ENCODE results near the gene ZBTB45.

Gene ZBTB45

DNA sequence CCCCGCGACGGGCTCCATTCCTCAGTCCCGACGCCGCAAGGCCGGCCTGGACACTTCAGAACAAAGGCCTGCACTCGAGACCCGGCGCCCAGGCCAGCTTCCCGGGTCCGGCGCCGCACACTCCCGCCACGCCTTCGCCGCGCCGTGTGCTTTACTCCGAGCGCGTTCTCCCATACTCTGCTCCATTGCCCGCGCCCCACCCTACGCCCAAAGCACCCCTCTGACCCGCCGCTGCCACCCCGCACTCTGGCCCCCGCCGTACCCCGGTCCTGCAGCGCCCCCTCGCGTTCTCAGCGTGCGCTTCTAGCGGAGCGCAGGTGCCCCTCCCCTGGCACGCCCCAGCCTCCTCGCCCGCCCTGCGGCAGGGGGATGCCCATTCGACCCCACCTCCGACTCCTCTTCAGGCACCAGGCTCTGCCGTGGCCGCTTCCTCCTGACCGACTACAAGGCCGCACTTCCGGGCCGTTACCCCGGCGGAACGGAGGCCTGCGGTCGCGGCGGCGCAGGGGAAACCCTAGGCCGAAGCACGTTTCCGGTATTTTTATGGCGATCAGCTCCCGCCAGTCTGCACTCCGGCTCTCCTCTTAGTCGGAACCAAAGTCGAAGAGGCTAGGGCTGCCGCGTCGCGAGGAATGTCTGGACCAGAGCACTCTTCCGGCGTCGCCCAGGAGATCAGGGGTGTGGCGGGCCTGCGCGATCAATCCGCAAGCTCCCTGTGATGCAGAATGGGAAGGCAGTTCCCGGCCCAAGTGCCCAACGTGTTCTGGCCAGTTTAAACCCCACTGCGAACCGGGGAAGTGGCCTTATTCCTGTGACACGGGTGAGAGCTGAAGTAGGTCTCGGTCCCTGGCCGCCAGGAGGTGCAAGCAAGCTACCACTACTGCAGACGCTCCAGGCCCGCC lies at the start of gene ZBTB45:
Gene ZBTB45 (minus strand): TSS at position 456 of the 902 bp plus-strand sequence. CDS start 2,137 bp downstream, outside the sequence.
- DNase-seq, result peak; percentile 86

DNA sequence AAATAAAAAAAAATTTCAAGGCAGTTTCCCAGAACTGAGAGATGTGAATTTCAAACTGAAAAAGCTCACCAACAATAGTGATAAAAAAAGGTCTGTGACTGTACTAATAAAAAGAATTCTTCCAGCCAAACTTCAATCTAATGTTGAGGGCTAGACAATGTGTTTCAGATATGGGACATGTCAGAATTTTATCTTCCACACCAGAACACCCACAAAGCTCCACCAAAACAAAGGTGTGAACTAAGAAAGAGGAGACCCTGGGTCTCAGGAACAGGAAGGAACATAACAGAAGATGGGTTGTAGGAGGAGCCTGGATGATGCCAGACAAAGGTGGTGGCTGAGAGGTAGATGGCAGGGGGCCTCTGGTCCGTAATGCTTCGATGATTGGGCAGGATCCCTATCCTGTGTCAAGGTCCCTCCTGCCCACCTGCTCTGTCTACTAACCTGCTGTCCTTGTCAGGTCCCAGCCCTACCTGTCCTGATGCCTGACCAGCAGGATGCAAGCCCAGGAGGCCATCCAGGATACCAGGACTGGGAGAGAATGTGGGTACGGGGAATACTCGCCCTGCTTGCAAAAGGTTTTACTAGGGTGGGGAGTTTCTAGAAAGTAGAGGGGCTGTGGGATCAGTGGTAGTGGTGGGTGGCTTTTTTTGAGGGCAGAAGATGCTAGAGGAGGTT lies 49.0 kb upstream of the ZBTB45 start:
- no peak for DNase-seq

DNA sequence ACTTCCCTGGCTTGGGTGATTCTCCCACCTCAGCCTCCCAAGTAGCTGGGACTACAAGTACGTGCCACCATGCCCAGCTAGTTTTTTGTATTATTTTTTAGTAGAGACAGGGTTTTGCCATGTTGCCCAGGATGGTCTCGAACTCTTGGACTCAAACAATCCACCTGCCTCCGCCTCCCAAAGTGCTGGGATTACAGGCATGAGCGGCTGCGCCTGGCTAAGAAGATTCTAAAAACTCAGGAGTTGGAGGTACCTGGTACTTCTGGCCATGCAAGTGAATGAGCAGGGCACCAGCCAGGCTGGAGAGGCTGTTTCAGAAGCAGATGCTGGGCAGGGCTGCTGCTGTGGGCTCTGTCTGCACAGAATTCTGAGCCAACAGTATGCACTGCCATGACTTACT lies 47.4 kb upstream of the ZBTB45 start:
- no peak for DNase-seq

DNA sequence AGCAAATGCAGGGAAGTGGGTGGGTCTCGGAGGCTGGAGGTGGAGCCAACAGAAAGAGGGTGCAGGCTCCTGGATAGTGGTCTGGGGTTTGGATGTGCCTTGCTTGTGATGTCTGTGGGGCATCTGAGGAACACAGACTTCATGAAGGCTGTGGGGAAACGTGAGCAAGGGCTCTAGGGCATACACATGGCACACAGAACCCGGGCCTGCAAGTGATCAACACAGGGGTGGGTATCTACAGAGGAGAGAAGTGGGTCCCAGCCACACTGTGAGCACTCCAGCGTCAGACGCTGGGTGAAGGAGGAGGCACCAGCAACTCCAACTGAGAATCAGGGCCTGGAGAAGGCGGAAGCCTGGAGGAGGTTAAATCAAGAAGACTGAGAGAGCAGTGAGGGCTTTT lies 44.2 kb upstream of the ZBTB45 start:
- no peak for DNase-seq

GRCh38 chr19:58563034-58563573 lies 43.5 kb upstream of the ZBTB45 start:
- peak; percentile 57 for DNase-seq

GRCh38 chr19:58562122-58563033 lies 42.8 kb upstream of the ZBTB45 start:
- DNase-seq, result peak; percentile 53

DNA sequence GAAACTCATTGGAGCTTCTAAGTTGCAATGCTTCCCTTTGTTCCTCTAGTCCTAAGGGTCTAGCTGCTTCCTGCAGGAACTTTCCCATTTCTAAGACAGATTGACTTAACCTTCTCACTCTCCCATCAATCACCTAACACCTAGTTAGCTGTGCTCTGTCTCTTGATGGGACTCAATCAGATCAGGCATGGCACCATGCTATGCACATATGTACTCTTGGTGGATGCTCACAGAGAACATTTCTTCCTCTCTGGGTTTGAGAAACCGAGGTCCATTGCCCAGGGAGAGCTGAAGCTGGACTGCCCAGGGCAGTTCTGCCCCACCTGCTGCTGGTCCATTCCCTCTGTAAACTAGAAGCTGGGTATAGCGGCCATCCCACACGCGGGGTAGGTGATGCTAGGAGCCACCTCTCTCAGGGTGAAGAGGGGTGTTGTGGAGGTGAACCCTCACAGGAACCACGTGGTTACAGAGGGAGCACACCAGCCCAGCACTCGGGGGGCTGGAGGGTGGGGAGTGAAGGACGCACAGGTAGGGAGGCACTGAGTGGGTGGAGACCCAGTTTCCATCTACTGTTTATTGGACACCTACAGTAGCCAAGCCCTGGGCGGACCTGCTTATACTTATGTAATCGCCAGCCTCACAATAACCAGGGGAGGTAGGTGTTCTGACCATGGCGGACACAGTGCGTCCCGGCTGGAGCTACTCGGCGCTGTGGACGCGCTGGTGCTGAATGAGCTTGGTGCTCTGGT lies 41.9 kb upstream of the ZBTB45 start:
- DNase-seq, result no peak

DNA sequence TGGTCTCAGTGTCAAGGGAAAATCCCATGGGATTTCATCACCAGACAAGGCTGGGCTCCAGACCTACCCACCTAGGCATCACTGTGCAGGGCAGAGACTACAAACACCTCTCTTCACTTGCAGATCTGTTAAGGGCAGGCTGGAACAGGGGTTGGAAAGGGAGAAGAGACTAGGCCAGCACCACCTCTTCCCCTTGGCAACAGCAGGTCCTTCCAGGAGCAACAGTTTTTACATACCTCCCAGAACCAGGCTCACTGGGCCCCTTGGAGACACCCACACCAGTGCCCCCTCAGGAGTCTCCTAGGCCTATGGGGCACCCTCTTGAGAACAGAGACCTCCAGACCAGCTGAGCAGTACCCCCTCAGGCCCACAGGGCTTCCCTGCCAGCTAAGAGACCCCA lies 41.3 kb upstream of the ZBTB45 start:
- DNase-seq, result no peak

DNA sequence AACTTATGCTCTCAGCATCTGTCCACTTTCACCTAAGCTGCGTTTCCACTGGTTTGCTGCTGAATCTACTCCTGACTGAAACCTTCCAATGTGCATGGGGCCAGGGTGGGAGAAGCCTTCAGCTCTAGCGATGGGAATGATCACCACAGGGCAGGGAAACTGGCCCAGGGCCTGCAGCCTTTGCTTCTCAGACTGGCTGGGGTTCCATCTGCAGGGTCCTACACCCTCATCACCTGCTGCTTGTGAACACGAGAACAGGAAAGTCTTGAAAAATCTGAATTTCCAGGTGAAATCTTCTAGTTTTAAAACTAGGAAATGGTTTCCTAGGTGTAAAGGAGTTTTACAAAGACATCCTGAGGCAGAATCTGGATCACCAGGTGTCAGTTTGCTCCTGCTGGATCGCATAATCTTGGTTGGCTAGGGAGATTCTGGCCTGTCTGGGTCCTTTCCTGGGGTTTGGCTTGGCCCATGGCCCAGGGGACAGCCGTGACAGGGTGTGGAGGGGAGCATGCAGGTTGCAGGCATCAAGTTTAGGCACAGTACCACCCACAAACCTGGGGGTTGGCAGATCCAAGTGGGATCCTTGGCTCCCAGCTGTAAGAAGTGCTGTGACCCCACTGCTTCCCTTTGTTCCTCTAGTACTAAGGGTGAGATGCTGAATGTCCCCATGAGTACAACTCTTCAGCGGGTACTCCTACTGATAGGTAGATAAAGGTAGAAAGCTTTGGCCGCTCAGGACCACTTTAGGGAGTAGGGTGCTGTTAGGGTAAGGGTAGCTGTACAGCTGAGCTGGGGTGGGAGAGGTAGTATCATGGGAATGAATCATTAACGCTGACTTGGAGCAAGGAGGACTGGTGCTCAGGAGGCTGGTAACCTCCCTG lies 40.6 kb upstream of the ZBTB45 start:
- no peak for DNase-seq

- DNase-seq, result peak; percentile 58
Observed at GRCh38 chr19:58559275-58560006, 39.8 kb upstream of the ZBTB45 start.

GRCh38 chr19:58558623-58559274 lies 39.1 kb upstream of the ZBTB45 start:
- DNase-seq, result peak; percentile 99

DNA sequence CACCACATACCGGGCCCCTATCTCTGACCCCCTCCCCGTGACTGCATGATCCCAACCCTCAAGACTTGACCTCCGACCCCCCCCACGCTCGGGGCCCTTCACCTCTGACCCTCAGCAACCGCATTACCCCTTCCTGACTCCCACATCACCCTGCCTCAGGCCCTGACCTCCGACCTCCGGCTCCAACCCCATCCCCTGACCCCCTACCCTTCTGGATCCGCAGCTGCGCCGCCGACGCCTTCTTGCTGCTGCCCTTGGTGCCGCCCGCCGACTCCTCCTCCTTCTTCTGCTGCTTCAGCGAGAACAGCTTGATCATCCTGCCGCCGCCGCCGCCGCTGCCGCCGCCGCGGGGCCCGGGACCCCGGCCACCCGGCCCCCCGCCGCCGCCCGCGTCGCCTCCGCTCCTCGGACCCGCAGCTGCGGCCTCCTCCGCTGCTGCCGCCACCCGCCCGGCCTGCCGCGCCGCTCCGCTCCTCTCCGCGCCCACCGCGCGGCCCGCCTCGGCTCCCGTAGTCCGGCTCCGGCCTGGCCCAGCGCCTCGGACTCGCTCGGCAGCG lies 38.5 kb upstream of the ZBTB45 start, which contains the start of gene UBE2M:
Gene UBE2M (minus strand): TSS at position 546 of the 557 bp plus-strand sequence. CDS start 230 bp downstream, at position 316.
- peak; percentile 62 for DNase-seq

DNA sequence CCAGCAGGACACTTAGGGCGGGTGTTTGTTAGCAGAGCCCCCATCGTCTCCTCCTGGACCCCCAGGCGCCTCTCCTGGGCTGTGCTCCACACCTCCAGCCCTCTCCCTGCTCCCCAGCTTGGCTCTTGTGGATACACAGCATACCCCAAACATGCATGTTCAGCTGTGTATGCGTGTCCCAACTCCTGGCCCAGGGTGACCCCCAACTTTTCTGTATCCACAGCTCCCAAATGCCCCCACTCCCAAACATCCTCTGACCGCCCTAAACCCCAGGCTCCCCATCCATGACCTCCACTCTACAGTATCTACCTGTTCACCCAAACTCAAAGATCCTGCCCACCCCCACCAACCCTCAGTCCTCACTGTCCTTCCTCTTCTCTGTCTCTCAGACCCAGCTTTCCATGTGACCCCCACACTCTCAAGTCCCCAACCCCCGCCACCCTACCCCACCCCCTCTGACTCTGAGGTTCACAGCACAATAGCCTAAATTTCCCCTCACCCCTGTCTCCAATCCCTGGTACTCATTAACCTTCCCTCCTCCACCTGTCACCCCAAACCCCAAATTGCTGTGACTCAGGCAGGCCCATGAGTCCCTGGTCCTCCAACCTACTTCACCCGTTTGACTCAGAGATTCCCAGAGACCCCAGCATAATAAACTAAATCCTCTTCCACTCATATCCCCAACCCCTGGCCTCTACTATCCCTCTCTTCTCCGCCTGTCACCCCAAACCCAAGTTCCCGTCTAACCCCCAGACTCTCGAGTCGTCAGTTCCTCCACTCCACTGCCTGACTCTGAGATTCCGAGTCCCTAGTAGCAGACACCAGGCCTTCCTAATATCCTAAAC lies 37.8 kb upstream of the ZBTB45 start:
- no peak for DNase-seq

DNA sequence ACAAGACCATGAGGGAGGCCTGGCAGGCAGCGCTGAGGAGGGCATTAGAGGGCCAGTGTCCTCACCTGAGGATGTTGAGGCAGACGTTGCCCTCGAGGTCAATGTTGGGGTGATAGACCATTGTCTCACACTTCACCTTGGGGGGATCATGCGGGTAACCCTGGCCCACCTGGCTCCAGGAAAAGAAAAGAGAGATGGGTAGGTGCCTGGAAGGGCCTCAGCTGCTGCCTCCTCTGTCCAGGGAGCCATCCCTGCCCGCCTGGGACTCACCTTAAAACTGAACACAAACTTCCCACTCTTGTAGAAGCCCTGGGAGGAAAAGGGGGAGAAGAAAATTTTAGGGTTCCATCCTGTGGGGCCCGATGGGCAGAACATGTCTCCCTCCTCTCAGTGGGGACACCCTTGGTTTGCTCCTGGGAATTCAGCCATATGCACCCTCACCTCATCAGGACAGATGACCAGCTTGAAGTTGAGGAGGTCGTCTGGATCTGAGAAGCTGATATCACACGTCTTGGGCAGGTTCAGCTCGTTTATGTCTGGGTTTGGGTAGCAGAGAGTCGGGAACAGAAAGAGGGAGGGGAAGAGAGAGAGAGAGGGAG lies 37.1 kb upstream of the ZBTB45 start:
- no peak for DNase-seq

DNA sequence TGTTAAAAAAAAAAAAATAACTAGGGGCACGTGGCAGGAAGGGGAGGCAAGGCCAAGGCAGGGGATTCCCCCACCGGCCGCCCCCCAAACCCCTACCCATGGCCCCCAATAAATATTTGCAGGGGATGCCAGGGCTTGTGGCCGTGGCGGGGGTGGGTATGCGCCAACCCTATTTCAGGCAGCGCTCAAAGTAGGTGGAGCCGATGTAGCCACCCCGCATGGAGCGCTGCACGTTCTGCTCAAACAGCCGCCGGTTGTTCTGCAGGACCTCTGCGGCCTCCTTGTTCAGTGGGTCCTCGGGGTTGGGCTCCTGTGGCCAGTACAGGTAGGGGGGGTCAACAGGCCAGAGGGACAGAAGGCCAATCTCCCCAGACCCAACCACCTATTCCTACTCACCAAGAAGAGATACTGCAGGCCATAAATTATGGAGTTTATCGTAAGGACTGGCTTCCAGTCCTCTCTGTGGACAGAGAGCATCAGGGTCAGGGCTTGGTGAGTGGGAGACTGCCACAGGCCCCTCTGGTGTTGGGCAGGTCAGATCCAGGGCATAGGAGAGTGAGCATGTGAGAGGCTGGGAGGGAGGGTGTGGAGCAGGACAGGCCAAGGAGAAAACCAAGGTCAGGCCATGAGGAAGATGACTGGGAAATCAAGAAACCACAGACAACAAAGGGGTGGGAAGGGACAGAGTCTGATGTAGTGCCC lies 36.5 kb upstream of the ZBTB45 start:
- DNase-seq, result no peak

- DNase-seq, result no peak
Observed at GRCh38 chr19:58555369-58555885, 35.8 kb upstream of the ZBTB45 start.

All from CD4-positive, alpha-beta T cell treated with Interleukin-6 for 4 hours (primary cell).